H1 (cell line): ENCODE data around the gene CST9L.

Experiments
- ATF2 ChIP-seq: IDR thresholded peaks from 2 replicates; pipeline ENCODE4 v1.6.1; 2012; ENCODE audit warnings: low read length, inconsistent platforms
- CEBPB ChIP-seq: IDR thresholded peaks from 2 replicates; pipeline ENCODE4 v1.6.1; 2012; ENCODE audit warnings: low read depth, low read length
- CHD2 ChIP-seq: IDR thresholded peaks from 2 replicates; pipeline ENCODE4 v1.6.1; 2012; ENCODE audit warnings: low read length, improper control_type of control experiment
- CREB1 ChIP-seq: IDR thresholded peaks from 2 replicates; pipeline ENCODE4 v1.6.1; 2012; ENCODE audit warnings: inconsistent platforms
- CTCF ChIP-seq, 3 experiments: IDR thresholded peaks; 1 replicate in 2 of 3; 2 replicates in 1 of 3; pipeline versions ENCODE4 v1.5.1 to v1.6.1; 2011; ENCODE audit warnings: low read length in 3 of 3, mild to moderate bottlenecking in 3 of 3, inconsistent platforms in 2 of 3, low read depth in 1 of 3, moderate library complexity in 1 of 3; ENCODE audit not compliant: insufficient read depth in 1 of 3; ENCODE audit errors: control extremely low read depth in 1 of 3
- KDM1A ChIP-seq: fragments of 200-600, 300-600 bp; sonication (generic); IDR thresholded peaks from 2 replicates; pipeline ENCODE4 v1.7.1; 2016; ENCODE audit warnings: mild to moderate bottlenecking, low read length, borderline replicate concordance
- PHF8 ChIP-seq: fragments of 200-600 bp; sonication (generic); conservative IDR thresholded peaks from 2 replicates; pipeline ENCODE4 v1.7.1; 2012; ENCODE audit warnings: low read depth, mild to moderate bottlenecking, inconsistent platforms, low read length, moderate library complexity
- POLR2A ChIP-seq, 2 experiments: IDR thresholded peaks; 1 replicate in 1 of 2; 2 replicates in 1 of 2; pipeline ENCODE4 v1.6.1; 2011; ENCODE audit warnings: low read depth in 2 of 2, low read length in 2 of 2, mild to moderate bottlenecking in 2 of 2; ENCODE audit errors: control extremely low read depth in 1 of 2
- POLR2AphosphoS5 ChIP-seq: IDR thresholded peaks from 2 replicates; pipeline ENCODE4 v1.6.1; 2011; ENCODE audit warnings: low read depth, low read length
- SIX5 ChIP-seq: IDR thresholded peaks from 2 replicates; pipeline ENCODE4 v1.6.1; 2011; ENCODE audit warnings: mild to moderate bottlenecking, low read depth, low read length
- SP2 ChIP-seq: IDR thresholded peaks from 2 replicates; pipeline ENCODE4 v1.6.1; 2012; ENCODE audit warnings: mild to moderate bottlenecking, low read length, inconsistent platforms
- USF2 ChIP-seq: IDR thresholded peaks from 2 replicates; pipeline ENCODE4 v1.6.1; 2011; ENCODE audit warnings: low read length, improper control_type of control experiment

- TF ChIP-seq POLR2AphosphoS5 (no peak), SP2 (no peak), KDM1A (no peak), CREB1 (no peak), USF2 (no peak), CTCF (IDR thresholded peaks at IDR 0.05; ENCODE audit: control extremely low read depth in 1 of 3, insufficient read depth in 1 of 3, low read depth in 1 of 3, low read length in 3 of 3) (no peak), PHF8 (no peak), POLR2A (IDR thresholded peaks at IDR 0.05; ENCODE audit: control extremely low read depth in 1 of 2, low read depth in 2 of 2, low read length in 2 of 2) (no peak), SIX5 (no peak), CHD2 (no peak), CEBPB (no peak), ATF2 (no peak)
These were observed 16.9 kb downstream of the CST9L start for GRCh38 chr20:23551383-23551782.
